Sigmoid colon (tissue), 7 donors: ENCODE data around the gene WBP11. TPM values are rescaled to one million over a fixed set of nuclear protein-coding genes. Genes with fewer than 3 reads are reported as not detected.
"Not testable (repeated sequence)": the region's sequence is repeated elsewhere in the genome, so short reads cannot be mapped to it uniquely, and the experiment has no call there.

ENCODE experiments used
- DNase-seq: peaks from one replicate; pipeline ENCODE4 v3.0.0-alpha.2; 2019
- H3K27ac ChIP-seq, 4 donors: fragments of 200-600 bp; sonication (generic); one replicate each; pipeline ENCODE4 v1.5.1; 2016 to 2019; ENCODE audit warnings: mild to moderate bottlenecking in 1 of 4
- H3K27me3 ChIP-seq, 3 donors: fragments of 200-600 bp; sonication (generic); one replicate each; pipeline ENCODE4 v1.5.1; 2019; ENCODE audit warnings: mild to moderate bottlenecking in 1 of 3
- H3K36me3 ChIP-seq, 4 donors: fragments of 200-600 bp; sonication (generic); one replicate each; pipeline ENCODE4 v1.5.1; 2016 to 2019
- H3K4me1 ChIP-seq, 4 donors: fragments of 200-600 bp; sonication (generic); one replicate each; pipeline ENCODE4 v1.5.1; 2017 to 2019
- H3K4me3 ChIP-seq, 4 donors: fragments of 200-600 bp; sonication (generic); one replicate each; pipeline ENCODE4 v1.5.1; 2017 to 2019; ENCODE audit warnings: mild to moderate bottlenecking in 2 of 4, moderate library complexity in 1 of 4
- H3K9me3 ChIP-seq, 4 donors: fragments of 200-600 bp in 3 of 4; sonication (generic) in 3 of 4; one replicate each; pipeline versions ENCODE4 v1.5.1 to v1.6.1; 2013 to 2019
- EP300 ChIP-seq, 4 donors: sonication (generic); formaldehyde crosslinking; IDR thresholded peaks; one replicate each; pipeline ENCODE4 v1.6.1; 2017; ENCODE audit warnings: antibody characterized with exemption in 4 of 4
- POLR2A ChIP-seq, 2 donors: fragments of 450-650 bp; IDR thresholded peaks; one replicate each; pipeline ENCODE4 v1.6.1; 2016; ENCODE audit warnings: antibody characterized with exemption in 2 of 2, mild to moderate bottlenecking in 2 of 2, moderate library complexity in 2 of 2
- POLR2AphosphoS5 ChIP-seq, 4 donors: sonication (generic); formaldehyde crosslinking; IDR thresholded peaks; one replicate each; pipeline ENCODE4 v1.6.1; 2017; ENCODE audit warnings: antibody characterized with exemption in 4 of 4
- WGBS, 2 donors: extraction: QIAGEN DNeasy Blood & Tissue Kit; methylation state at CpG; one replicate each; pipeline ENCODE4 v1.1.7; 2013; 5-methylcytosine and 5-hydroxymethylcytosine counted together
- intact Hi-C: fragments of 100-400 bp; cut with DNase I; formaldehyde crosslinking; loops from one replicate; pipeline ENCODE4 v1.15.1; 2023
- polyA plus RNA-seq, 3 donors: library from polyadenylated mRNA; stranded (reverse); fragments of 200-250 nt; gene quantifications; one replicate each; pipeline ENCODE4 v1.2.3, GENCODE V29; 2013
- total RNA-seq, 4 donors: library from RNA; depleted of rRNA; stranded (reverse); fragments of >200 nt; gene quantifications; one replicate each; pipeline ENCODE4 v1.1.0, GENCODE V29; 2016
- TF ChIP-seq, protein P1 (sequence below), 4 experiments: fragments of 450-650 bp in 3 of 4; fragments of 200-600 bp in 1 of 4; IDR thresholded peaks; one replicate each; pipeline ENCODE4 v1.5.1; 2016 to 2019; ENCODE audit warnings: antibody characterized with exemption in 4 of 4, mild to moderate bottlenecking in 3 of 4, moderate library complexity in 2 of 4
- donor health status: healthy with polysubstance abuse.
- donor health status: Bipolar disorder and iron deficiency.
- donor health status: healthy.

The WBP11 gene
- total and polyA plus RNA-seq, 7 donors, result 13.2 to 24.1 (median 16.6) TPM

DNA sequence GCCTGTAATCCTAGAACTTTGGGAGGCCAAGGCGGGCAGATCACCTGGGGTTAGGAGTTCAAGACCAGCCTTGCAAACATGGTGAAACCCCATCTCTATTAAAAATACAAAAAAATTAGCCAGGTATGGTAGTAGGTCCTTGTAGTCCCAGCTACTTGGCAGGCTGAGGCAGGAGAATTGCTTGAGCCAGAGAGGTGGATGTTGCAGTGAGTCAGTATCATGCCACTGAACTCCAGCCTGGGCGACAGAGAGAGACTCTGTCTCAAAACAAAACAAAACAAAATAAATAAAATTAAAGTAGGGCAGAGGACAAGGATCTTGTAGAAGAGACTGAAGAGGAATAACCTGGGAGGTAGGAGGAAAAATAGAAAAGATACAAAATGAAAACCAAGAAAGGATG lies 61.3 kb downstream of the WBP11 start:
- intact Hi-C loops, result no loop called here
- 96 to 97% methylated on average over 2 of the region's 2 CpGs for WGBS, 2 donors
- no peak for DNase-seq
- Histone ChIP-seq H3K4me3 (no peak overlapping the region), H3K9me3 (peaks cover 0 to 6% (median 0%) of the 10 kb centered on the region in 4 donors), H3K4me1 (no peaks in the 10 kb centered on the region), H3K36me3 (no peaks in the 10 kb centered on the region), H3K27ac (no peak overlapping the region), H3K27me3 (no peaks in the 10 kb centered on the region)
- no peak for TF ChIP-seq POLR2AphosphoS5 (IDR thresholded peaks at IDR 0.05)
- TF ChIP-seq EP300 (IDR thresholded peaks at IDR 0.05), result no peak
- TF ChIP-seq, protein P1, sequence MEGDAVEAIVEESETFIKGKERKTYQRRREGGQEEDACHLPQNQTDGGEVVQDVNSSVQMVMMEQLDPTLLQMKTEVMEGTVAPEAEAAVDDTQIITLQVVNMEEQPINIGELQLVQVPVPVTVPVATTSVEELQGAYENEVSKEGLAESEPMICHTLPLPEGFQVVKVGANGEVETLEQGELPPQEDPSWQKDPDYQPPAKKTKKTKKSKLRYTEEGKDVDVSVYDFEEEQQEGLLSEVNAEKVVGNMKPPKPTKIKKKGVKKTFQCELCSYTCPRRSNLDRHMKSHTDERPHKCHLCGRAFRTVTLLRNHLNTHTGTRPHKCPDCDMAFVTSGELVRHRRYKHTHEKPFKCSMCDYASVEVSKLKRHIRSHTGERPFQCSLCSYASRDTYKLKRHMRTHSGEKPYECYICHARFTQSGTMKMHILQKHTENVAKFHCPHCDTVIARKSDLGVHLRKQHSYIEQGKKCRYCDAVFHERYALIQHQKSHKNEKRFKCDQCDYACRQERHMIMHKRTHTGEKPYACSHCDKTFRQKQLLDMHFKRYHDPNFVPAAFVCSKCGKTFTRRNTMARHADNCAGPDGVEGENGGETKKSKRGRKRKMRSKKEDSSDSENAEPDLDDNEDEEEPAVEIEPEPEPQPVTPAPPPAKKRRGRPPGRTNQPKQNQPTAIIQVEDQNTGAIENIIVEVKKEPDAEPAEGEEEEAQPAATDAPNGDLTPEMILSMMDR (IDR thresholded peaks at IDR 0.05), result no peak
- no peak for TF ChIP-seq POLR2A (IDR thresholded peaks at IDR 0.05)

DNA sequence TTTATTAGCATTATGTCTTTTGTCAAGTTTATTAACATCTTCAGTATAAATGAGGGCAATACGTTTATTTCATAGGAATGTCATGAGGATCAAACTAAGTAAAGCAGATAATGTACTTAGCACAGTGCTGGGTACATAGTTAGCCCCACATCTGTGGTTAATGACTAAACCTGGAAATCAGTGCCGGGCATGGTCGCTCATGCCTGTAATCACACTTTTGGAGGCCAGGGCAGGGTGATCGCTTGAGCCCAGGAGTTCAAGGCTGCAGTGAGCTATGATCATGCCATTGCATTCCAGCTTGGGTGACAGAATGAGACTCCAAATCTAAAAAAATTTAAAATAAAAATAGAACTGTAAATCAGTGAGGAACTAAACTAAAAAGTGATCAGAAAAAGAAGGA lies 62.1 kb downstream of the WBP11 start:
- Histone ChIP-seq H3K36me3 (no peaks in the 10 kb centered on the region), H3K9me3 (peaks cover 0 to 6% (median 0%) of the 10 kb centered on the region in 4 donors), H3K27ac (no peak overlapping the region), H3K4me1 (no peaks in the 10 kb centered on the region), H3K4me3 (no peak overlapping the region), H3K27me3 (no peaks in the 10 kb centered on the region)
- no peak for TF ChIP-seq POLR2A (IDR thresholded peaks at IDR 0.05)
- WGBS, 2 donors, result 80 to 92% methylated on average over 4 of the region's 4 CpGs
- no peak for DNase-seq
- intact Hi-C loops, result no loop called here

DNA sequence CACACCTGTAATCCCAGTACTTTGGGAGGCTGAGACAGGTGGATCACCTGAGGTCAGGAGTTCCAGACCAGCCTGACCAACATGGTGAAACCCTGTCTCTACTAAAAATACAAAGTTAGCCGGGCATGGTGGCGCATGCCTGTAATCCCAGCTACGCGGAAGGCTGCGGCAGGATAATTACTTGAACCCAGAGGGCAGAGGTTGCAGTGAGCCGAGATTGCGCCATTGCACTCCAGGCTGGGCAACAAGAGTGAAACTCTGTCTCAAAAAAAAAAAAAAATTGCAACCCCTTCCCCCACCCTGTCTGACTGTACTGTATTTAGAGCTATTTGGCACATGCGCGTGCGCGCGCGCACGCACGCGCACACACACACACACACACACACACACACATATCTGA lies 66.8 kb downstream of the WBP11 start:
- H3K4me1 ChIP-seq, intact Hi-C loops, H3K27ac ChIP-seq, H3K27me3 ChIP-seq, DNase-seq, H3K36me3 ChIP-seq, H3K4me3 ChIP-seq, H3K9me3 ChIP-seq: not testable (repeated sequence)
- WGBS, 2 donors, result 87 to 94% methylated on average over 16 of the region's 16 CpGs

Other genes with a start within 250 kb of the WBP11 start
- gene PLBD1, start 235.6 kb downstream of the WBP11 start, total RNA-seq, result 10 to 100 TPM in 2 of 4 donors, 1 to 10 TPM in 2; 8.7 to 16.2 (median 11.8) TPM
- gene PLBD1, start 235.6 kb downstream of the WBP11 start, polyA plus RNA-seq, result 10 to 100 TPM; 15.6 to 24.4 (median 18.3) TPM
- under 1 TPM in 1 of 4 donors, not detected in 3; 0.55 TPM for gene GUCY2C, start 106.9 kb downstream of the WBP11 start, total RNA-seq
- 10 to 100 TPM in 1 of 3 donors, 1 to 10 TPM in 2; 8.4 to 26.9 (median 9.0) TPM for gene GUCY2C, start 106.9 kb downstream of the WBP11 start, polyA plus RNA-seq
- gene C12orf60, start 192 bp upstream of the WBP11 start, total RNA-seq, result 1 to 10 TPM in 2 of 4 donors, under 1 TPM in 1, not detected in 1; 0.83 to 2.0 (median 1.1) TPM
- gene C12orf60, start 192 bp upstream of the WBP11 start, polyA plus RNA-seq, result under 1 TPM; 0.60 to 0.96 (median 0.69) TPM
- gene SMCO3, start 10.7 kb upstream of the WBP11 start, total RNA-seq, result 1 to 10 TPM in 1 of 4 donors, under 1 TPM in 2, not detected in 1; 0.16 to 1.1 (median 0.55) TPM
- gene SMCO3, start 10.7 kb upstream of the WBP11 start, polyA plus RNA-seq, result under 1 TPM in 1 of 3 donors, not detected in 2; 0.09 TPM
- 1 to 10 TPM in 2 of 4 donors, under 1 TPM in 2; 0.27 to 3.1 (median 1.2) TPM for gene ART4, start 40.0 kb upstream of the WBP11 start, total RNA-seq
- gene ART4, start 40.0 kb upstream of the WBP11 start, polyA plus RNA-seq, result under 1 TPM in 2 of 3 donors, not detected in 1; 0.36 to 0.60 TPM
- gene MGP, start 82.4 kb upstream of the WBP11 start, total RNA-seq, result 1,000 to 10,000 TPM in 3 of 4 donors, 100 to 1,000 TPM in 1; 984 to 2,103 (median 1,249) TPM
- 100 to 1,000 TPM in 2 of 3 donors, 10 to 100 TPM in 1; 21.7 to 436 (median 179) TPM for gene MGP, start 82.4 kb upstream of the WBP11 start, polyA plus RNA-seq
- gene ERP27, start 135.1 kb upstream of the WBP11 start, total RNA-seq, result not detected
- 1 to 10 TPM in 1 of 3 donors, under 1 TPM in 2; 0.23 to 2.3 (median 0.60) TPM for gene ERP27, start 135.1 kb upstream of the WBP11 start, polyA plus RNA-seq
- 10 to 100 TPM; 21.0 to 71.4 (median 48.8) TPM for gene ARHGDIB, start 158.1 kb upstream of the WBP11 start, total RNA-seq
- gene ARHGDIB, start 158.1 kb upstream of the WBP11 start, polyA plus RNA-seq, result 100 to 1,000 TPM in 1 of 3 donors, 10 to 100 TPM in 2; 89.5 to 304 (median 93.4) TPM
- gene PDE6H, start 169.6 kb upstream of the WBP11 start, total RNA-seq, result not detected
- gene PDE6H, start 169.6 kb upstream of the WBP11 start, polyA plus RNA-seq, result not detected